ENCODE measurements around the gene ACSF2. TPM values are rescaled to one million over a fixed set of nuclear protein-coding genes. Genes with fewer than 3 reads are reported as not detected.

ACSF2 gene
- total and polyA plus RNA-seq, 2 of the 13 experiments (the other 11 are each of a cell fraction or from before 2014, with no cell fraction given): 87.3 to 109 TPM

DNA sequence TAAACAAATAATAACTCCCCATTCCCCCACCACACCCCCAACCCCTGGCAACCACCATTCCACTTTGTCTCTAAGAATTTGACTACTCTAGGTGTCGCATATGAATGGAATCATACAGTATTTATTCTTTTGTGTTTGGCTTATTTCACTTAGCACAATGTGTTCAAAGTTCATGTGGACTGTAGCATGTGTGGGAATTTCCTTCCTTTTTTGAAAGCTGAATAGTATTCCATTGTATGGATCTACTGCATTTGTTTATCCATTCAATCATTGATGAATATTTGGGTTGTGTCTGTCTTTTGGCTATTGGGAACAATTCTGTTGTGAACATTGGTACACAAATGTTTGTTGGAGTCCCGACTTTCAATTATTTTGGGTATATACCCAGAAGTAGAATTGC is 3.3 kb upstream of the ACSF2 start (continued):
- TF ChIP-seq ZNF547 (CRISPR knock-in tag; IDR thresholded peaks at IDR 0.05) (no peak), RCOR2 (CRISPR knock-in tag; IDR thresholded peaks at IDR 0.05) (peak; percentile 83), PPARG (CRISPR knock-in tag; conservative IDR thresholded peaks at IDR 0.05) (peak; percentile 81), FIP1L1 (IDR thresholded peaks at IDR 0.05; ENCODE audit: borderline replicate concordance, insufficient read depth, low read depth, low read length) (no peak), ZNF337 (CRISPR knock-in tag; IDR thresholded peaks at IDR 0.05; ENCODE audit: borderline replicate concordance, low read depth) (no peak), KDM1A (CRISPR knock-in tag; IDR thresholded peaks at IDR 0.05) (peak; percentile 83; the same call in 1 of the 2 replicates), ZMYM3 (CRISPR knock-in tag; IDR thresholded peaks at IDR 0.05) (peak; percentile 26; the same call in 1 of the 2 replicates)
- TF ChIP-seq, protein P1, sequence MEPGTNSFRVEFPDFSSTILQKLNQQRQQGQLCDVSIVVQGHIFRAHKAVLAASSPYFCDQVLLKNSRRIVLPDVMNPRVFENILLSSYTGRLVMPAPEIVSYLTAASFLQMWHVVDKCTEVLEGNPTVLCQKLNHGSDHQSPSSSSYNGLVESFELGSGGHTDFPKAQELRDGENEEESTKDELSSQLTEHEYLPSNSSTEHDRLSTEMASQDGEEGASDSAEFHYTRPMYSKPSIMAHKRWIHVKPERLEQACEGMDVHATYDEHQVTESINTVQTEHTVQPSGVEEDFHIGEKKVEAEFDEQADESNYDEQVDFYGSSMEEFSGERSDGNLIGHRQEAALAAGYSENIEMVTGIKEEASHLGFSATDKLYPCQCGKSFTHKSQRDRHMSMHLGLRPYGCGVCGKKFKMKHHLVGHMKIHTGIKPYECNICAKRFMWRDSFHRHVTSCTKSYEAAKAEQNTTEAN (CRISPR knock-in tag; conservative IDR thresholded peaks at IDR 0.05): no peak; the same call in 1 of the 2 replicates

DNA sequence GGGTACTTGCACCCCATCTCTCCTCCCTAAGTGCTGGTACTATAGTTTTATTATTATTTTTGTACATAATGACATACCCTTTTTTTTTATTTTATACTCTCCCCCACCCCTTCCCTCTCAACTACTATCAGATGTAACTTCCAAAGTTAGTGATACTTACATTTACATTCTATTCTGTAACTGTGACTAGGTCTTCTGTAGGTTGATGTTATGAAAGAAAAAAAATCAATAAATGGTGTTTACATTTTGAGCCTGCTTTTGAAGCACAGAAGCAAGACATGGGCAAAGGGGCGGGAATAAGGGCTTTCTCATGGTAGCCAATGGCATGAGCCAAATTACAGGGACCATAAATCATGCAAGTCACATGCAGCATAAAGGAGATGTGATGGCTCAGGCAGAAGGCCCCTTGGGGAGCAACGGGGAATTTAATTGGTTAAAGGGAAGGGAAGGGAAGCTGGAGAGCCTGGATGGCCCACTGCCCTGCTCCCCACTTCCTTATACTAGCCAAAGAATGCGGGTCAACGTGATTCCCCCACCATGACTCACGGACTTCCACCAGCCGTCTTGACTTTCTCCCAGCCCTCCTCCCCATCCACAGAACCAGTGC is 2.4 kb upstream of the ACSF2 start:
- H2AFZ ChIP-seq (ENCODE audit: low read length): no peak overlapping the region
- TF ChIP-seq, protein P2, sequence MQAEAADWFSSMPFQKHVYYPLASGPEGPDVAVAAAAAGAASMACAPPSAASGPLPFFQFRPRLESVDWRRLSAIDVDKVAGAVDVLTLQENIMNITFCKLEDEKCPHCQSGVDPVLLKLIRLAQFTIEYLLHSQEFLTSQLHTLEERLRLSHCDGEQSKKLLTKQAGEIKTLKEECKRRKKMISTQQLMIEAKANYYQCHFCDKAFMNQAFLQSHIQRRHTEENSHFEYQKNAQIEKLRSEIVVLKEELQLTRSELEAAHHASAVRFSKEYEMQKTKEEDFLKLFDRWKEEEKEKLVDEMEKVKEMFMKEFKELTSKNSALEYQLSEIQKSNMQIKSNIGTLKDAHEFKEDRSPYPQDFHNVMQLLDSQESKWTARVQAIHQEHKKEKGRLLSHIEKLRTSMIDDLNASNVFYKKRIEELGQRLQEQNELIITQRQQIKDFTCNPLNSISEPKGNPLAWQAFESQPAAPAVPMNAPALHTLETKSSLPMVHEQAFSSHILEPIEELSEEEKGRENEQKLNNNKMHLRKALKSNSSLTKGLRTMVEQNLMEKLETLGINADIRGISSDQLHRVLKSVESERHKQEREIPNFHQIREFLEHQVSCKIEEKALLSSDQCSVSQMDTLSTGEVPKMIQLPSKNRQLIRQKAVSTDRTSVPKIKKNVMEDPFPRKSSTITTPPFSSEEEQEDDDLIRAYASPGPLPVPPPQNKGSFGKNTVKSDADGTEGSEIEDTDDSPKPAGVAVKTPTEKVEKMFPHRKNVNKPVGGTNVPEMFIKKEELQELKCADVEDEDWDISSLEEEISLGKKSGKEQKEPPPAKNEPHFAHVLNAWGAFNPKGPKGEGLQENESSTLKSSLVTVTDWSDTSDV (CRISPR knock-in tag; IDR thresholded peaks at IDR 0.05): no peak
- TF ChIP-seq FOXM1 (CRISPR knock-in tag; IDR thresholded peaks at IDR 0.05): no peak
- TF ChIP-seq ZNF749 (CRISPR knock-in tag; IDR thresholded peaks at IDR 0.05; ENCODE audit: borderline replicate concordance): no peak
- no peak for TF ChIP-seq NR3C1 (CRISPR knock-in tag; IDR thresholded peaks at IDR 0.05)
- no peak for TF ChIP-seq IKZF1 (IDR thresholded peaks at IDR 0.05)
- no peak for TF ChIP-seq ZNF83 (CRISPR knock-in tag; IDR thresholded peaks at IDR 0.05; ENCODE audit: borderline replicate concordance)
- no peak for TF ChIP-seq CHCHD3 (CRISPR knock-in tag; IDR thresholded peaks at IDR 0.05)
- TF ChIP-seq NCOA2 (CRISPR knock-in tag; IDR thresholded peaks at IDR 0.05): peak; percentile 87
- TF ChIP-seq MIER3 (CRISPR knock-in tag; IDR thresholded peaks at IDR 0.05; ENCODE audit: borderline replicate concordance): peak; percentile 91; the same call in 1 of the 2 replicates

More for the DNA sequence above, 2.4 kb upstream of the ACSF2 start:
- peak; percentile 10 for ATAC-seq
- in situ Hi-C loops (cut with HindIII; ENCODE audit: extremely low pct_ligation_motif_present, low pct_unique_long_range_greater_than_20kb): no loop called here
- no TSS peak for BruUV-seq (replicated peaks)
- Histone ChIP-seq H3K27ac (ENCODE audit: extremely low read length, insufficient read depth, low read length) (peak overlapping the region; percentile 42), H3K36me3 (replicated peaks in 1 of 2; ENCODE audit: control insufficient read depth in 1 of 2, insufficient read depth in 2 of 2, low read length in 2 of 2) (no peaks in the 10 kb centered on the region), H3K9ac (ENCODE audit: insufficient read depth, low read depth, low read length) (no peak overlapping the region), H3K79me2 (ENCODE audit: insufficient read depth, low read length) (peaks cover 19% of the 10 kb centered on the region), H4K20me1 (ENCODE audit: insufficient read depth, low read length) (no peaks in the 10 kb centered on the region), H3K27me3 (ENCODE audit: control insufficient read depth in 1 of 2, insufficient read depth in 2 of 2, low read length in 2 of 2) (no peaks in the 10 kb centered on the region; a peak in 1 of 5 replicates), H3K4me3 (replicated peaks in 1 of 3; ENCODE audit: insufficient read depth in 1 of 3, low read depth in 2 of 3, low read length in 3 of 3) (peak overlapping the region in 1 of 3 experiments; percentile 23; a peak in 2 of 6 replicates), H3K4me2 (ENCODE audit: low read depth, low read length) (peak overlapping the region; percentile 100), H3K9me3 (ENCODE audit: low read length) (no peaks in the 10 kb centered on the region), H3K4me1 (ENCODE audit: insufficient read depth, low read length) (peaks cover 78% of the 10 kb centered on the region)
- WGBS (ENCODE audit: low lambda C conversion rate): 9% methylated on average over 6 of the region's 6 CpGs
- CTCF ChIA-PET (ENCODE audit: low intra/inter-chr PET ratio, low total read pairs): no interaction called here
- FAIRE-seq: peak; percentile 62
- intact Hi-C loops (cut with micrococcal nuclease; ENCODE audit: unreplicated experiment): loop anchor here (1.0 kb wide), 1 partner anchor 26 kb away; the partner anchor contains the start of gene LRRC59
- peak; percentile 92 for DNase-seq (ENCODE audit: low spot score)
- POLR2A ChIA-PET: no interaction called here

Data from HepG2 (cell line).